GM12891 (cell line): ENCODE measurements around the gene CFL2. TPM values are rescaled to one million over a fixed set of nuclear protein-coding genes. Genes with fewer than 3 reads are reported as not detected.
A peak's percentile ranks its signal among the peaks of the same experiment; 100 is the strongest.
"Not testable (repeated sequence)": the region's sequence is repeated elsewhere in the genome, so short reads cannot be mapped to it uniquely, and the experiment has no call there.

ENCODE experiments used
- DNase-seq: peaks from one replicate; pipeline ENCODE4 v3.0.0; 2011; ENCODE audit warnings: low spot score; ENCODE audit not compliant: insufficient read length
- FAIRE-seq: peaks from 2 replicates; lab custom pipeline; 2011; peaks lifted over from hg19 to GRCh38; lab: Jason Lieb, UNC
- PAX5 ChIP-seq: IDR thresholded peaks from 2 replicates; pipeline ENCODE4 v1.6.1; 2011; ENCODE audit warnings: low read length, moderate library complexity, mild to moderate bottlenecking; ENCODE audit not compliant: insufficient read depth, severe bottlenecking
- POLR2A ChIP-seq: IDR thresholded peaks from 2 replicates; pipeline ENCODE4 v1.6.1; 2011; ENCODE audit warnings: low read depth, low read length, control low read depth
- POLR2AphosphoS5 ChIP-seq: IDR thresholded peaks from 2 replicates; pipeline ENCODE4 v1.6.1; 2011; ENCODE audit warnings: low read depth, low read length, control low read depth
- POU2F2 ChIP-seq: IDR thresholded peaks from 2 replicates; pipeline ENCODE4 v1.6.1; 2011; ENCODE audit warnings: low read depth, mild to moderate bottlenecking, control low read depth, low read length, moderate library complexity
- SPI1 ChIP-seq: IDR thresholded peaks from 2 replicates; pipeline ENCODE4 v1.6.1; 2011; ENCODE audit warnings: low read depth, low read length, control low read depth
- TAF1 ChIP-seq: IDR thresholded peaks from 2 replicates; pipeline ENCODE4 v1.6.1; 2011; ENCODE audit warnings: low read depth, low read length, control low read depth
- polyA plus RNA-seq: library from polyadenylated mRNA; unstranded; fragments of >200 nt; gene quantifications from one replicate; pipeline ENCODE4 v1.2.1, GENCODE V29; 2012; ENCODE audit warnings: low read depth, missing spikeins, inconsistent platforms; ENCODE audit not compliant: missing spikeins

Gene CFL2
- polyA plus RNA-seq: 5.3 TPM

DNA sequence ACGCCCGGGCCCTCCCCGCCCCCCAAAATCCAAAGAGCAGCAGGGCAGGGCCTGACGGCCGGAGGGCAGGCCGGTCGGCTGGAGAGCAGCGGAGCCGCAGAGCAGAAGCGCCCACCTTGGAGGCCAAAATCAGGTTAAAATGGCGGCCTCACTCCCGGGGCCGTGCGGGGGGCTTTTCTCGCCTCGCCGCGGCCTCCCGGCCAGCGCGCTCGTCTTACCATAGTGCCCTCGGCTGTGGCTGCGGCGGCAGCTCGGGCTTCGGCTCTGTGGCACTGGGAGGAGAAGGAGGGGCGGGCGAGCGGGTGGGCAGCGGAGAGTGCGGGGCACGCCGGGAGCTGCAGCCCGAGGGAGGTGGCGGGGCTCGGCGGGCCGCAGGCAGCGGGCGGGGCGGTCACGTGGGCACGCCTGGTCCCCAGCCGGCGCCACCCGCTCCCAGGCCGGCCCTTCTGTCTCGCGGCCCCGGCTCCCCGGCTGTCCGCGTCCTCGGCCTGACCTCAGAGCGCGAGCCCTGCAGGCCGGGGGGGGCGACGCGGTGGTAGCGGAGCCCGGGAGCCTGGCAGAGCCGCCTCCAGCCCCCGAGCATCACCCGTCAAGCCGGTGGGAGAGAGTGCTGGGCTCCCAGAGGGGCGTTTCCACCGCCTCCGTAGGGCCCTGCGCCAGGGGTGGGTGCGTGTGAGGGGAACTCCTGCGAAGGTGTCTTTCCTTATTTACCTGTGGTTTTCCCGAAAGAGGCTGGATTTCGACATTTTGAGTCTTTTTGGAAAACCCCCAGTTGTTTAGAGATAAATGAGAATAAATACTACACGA lies at the start of gene CFL2:
TSS of gene CFL2 (minus strand) at position 274 of the 807 bp plus-strand sequence. CDS start at position 221, 53 bp downstream.
- DNase-seq: peak; percentile 87
- FAIRE-seq: peak; percentile 89
- TF ChIP-seq POLR2A (no peak; the same call in 1 of the 2 replicates), TAF1 (peak; percentile 50), POLR2AphosphoS5 (no peak), SPI1 (no peak)

DNA sequence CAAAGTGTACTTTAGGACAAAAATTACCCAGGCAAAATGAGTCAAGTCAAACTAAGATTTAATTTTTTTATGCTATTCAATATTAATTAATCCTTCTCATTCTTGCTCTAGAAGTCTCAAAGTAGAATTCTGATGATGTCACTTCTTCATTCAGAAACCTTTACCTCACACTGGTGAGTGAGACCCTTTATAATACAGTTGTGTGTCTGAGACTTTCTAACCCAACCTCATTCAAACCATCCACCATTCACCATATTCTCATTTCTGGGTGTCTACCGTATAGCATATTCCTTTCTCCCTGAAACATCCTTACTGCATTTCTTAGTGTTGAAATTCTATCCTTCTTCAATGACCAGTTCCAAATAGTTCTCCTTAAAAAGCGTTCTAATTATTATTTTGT lies 40.8 kb upstream of the CFL2 start:
- TF ChIP-seq PAX5 (no peak), POLR2A (no peak), POLR2AphosphoS5 (no peak), POU2F2 (no peak), SPI1 (no peak), TAF1 (no peak)
- no peak for FAIRE-seq

DNA sequence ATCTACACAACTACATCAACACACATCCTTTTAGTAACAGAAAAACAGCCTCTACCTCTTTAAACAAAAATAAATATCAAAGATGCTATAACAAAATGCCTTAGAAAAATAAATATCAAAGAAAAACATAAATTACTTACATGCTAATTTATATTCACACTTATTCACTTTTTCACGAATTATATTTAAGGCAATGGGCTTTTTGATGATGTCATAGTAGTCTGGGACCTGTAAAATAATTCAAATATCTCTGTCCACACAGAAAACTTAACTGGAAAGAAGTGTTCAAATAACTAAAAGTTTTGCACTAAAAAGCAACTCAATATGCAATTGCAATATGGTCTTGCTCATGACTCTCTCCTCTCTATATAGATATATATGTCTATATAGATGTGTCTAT lies 40.3 kb upstream of the CFL2 start:
- FAIRE-seq: no peak
- no peak for TF ChIP-seq TAF1
- no peak for TF ChIP-seq POU2F2
- TF ChIP-seq POLR2AphosphoS5: no peak
- no peak for TF ChIP-seq POLR2A
- TF ChIP-seq PAX5: no peak
- TF ChIP-seq SPI1: no peak

More for the DNA sequence above, 40.8 kb upstream of the CFL2 start:
- DNase-seq: no peak

GRCh38 chr14:34750670-34751069 lies 36.3 kb upstream of the CFL2 start:
- TF ChIP-seq POLR2AphosphoS5: no peak
- no peak for FAIRE-seq
- no peak for DNase-seq

More for the DNA sequence above, 40.3 kb upstream of the CFL2 start:
- no peak for DNase-seq

- TF ChIP-seq PAX5 (no peak), POU2F2 (no peak), SPI1 (no peak), POLR2A (no peak), POLR2AphosphoS5 (no peak), TAF1 (no peak)
- FAIRE-seq (no peak), DNase-seq (no peak)
Observed at GRCh38 chr14:34750233-34750632, 35.8 kb upstream of the CFL2 start.

GRCh38 chr14:34749408-34749807 lies 35.0 kb upstream of the CFL2 start:
- no peak for DNase-seq
- FAIRE-seq: no peak
- TF ChIP-seq TAF1: no peak
- TF ChIP-seq PAX5: no peak
- TF ChIP-seq SPI1: no peak
- no peak for TF ChIP-seq POLR2AphosphoS5
- TF ChIP-seq POLR2A: no peak
- no peak for TF ChIP-seq POU2F2

DNA sequence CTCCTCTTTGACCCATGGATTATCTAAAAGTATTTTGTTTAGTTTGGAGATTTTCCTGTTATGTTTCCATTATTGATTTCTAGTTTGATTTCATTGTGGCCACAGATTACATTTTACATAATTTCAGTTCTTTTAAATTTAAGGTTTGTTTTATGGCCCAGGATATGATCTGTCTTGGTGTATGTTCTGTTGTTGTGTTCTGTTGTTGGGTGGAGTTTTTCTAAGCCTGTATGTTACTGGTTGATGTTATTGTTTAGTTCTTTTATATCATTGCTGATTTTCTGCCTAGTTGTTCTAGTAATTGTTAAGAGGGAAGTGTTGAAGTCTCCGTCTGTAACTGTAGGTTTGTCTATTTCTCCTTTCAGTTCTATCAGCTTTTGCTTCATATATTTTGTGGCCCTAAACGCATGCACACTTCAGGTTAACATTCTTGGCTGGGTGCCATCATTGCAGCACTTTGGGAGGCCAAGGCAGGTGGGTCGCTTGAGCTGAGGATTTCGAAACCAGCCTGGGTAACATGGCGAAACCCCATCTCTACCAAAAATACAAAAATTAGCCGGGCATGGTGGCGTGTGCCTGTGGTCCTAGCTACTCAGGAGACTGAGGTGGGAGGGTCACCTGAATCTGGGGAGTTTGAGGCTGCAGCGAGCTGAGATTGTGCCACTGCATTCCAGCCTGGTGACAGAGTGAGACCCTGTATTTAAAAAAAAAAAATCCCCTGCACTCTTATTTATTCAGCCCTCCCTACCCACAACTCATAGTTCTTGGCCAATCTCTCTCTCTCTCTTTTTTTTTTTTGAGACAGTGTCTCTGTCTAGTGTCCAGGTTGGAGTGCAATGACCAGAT lies 28.1 kb upstream of the CFL2 start:
- TF ChIP-seq POLR2A (no peak), TAF1 (no peak), PAX5 (no peak), POU2F2 (no peak), POLR2AphosphoS5 (no peak), SPI1 (no peak)
- no peak for DNase-seq
- no peak for FAIRE-seq

GRCh38 chr14:34741840-34742239 lies 27.4 kb upstream of the CFL2 start:
- FAIRE-seq (no peak), DNase-seq (no peak)
- TF ChIP-seq POLR2AphosphoS5: no peak
- TF ChIP-seq SPI1: no peak
- TF ChIP-seq TAF1: no peak
- TF ChIP-seq POU2F2: no peak
- TF ChIP-seq PAX5: no peak
- no peak for TF ChIP-seq POLR2A

GRCh38 chr14:34740139-34740538 lies 25.7 kb upstream of the CFL2 start:
- FAIRE-seq: not testable (repeated sequence)

DNA sequence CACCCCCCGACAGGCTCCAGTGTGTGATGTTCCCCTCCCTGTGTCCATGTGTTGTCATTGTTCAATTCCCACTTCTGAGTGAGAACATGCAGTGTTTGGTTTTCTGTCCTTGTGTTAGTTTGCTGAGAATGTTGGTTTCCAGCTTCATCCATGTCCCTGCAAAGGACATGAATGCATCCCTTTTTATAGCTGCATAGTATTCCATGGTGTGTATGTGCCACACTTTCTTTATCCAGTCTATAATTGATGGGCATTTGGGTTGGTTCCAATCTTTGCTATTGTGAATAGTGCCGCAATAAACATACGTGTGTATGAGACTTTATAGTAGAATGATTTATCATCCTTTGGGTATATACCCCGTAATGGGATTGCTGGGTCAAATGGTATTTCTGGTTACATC lies 22.7 kb upstream of the CFL2 start:
- not testable (repeated sequence) for DNase-seq, FAIRE-seq

More at GRCh38 chr14:34740139-34740538, 25.7 kb upstream of the CFL2 start:
- DNase-seq: not testable (repeated sequence)
